Suprapubic skin (tissue), 4 donors: ENCODE data around the gene LMNTD2.

Source experiments
- POLR2A ChIP-seq, 2 donors: fragments of 450-650 bp; IDR thresholded peaks; one replicate each; pipeline ENCODE4 v1.6.1; 2017; ENCODE audit warnings: antibody characterized with exemption in 2 of 2, mild to moderate bottlenecking in 2 of 2, moderate library complexity in 2 of 2
- POLR2AphosphoS5 ChIP-seq, 3 donors: sonication (generic); formaldehyde crosslinking; IDR thresholded peaks; one replicate each; pipeline ENCODE4 v1.6.1; 2017; ENCODE audit warnings: antibody characterized with exemption in 3 of 3
- TF ChIP-seq, protein P1 (sequence below), 2 donors: fragments of 200-600 bp in 1 of 2; fragments of 450-650 bp in 1 of 2; sonication (generic) in 1 of 2; IDR thresholded peaks; one replicate each; pipeline ENCODE4 v1.5.1; 2016 to 2019; ENCODE audit warnings: antibody characterized with exemption in 2 of 2, mild to moderate bottlenecking in 1 of 2, moderate library complexity in 1 of 2

DNA sequence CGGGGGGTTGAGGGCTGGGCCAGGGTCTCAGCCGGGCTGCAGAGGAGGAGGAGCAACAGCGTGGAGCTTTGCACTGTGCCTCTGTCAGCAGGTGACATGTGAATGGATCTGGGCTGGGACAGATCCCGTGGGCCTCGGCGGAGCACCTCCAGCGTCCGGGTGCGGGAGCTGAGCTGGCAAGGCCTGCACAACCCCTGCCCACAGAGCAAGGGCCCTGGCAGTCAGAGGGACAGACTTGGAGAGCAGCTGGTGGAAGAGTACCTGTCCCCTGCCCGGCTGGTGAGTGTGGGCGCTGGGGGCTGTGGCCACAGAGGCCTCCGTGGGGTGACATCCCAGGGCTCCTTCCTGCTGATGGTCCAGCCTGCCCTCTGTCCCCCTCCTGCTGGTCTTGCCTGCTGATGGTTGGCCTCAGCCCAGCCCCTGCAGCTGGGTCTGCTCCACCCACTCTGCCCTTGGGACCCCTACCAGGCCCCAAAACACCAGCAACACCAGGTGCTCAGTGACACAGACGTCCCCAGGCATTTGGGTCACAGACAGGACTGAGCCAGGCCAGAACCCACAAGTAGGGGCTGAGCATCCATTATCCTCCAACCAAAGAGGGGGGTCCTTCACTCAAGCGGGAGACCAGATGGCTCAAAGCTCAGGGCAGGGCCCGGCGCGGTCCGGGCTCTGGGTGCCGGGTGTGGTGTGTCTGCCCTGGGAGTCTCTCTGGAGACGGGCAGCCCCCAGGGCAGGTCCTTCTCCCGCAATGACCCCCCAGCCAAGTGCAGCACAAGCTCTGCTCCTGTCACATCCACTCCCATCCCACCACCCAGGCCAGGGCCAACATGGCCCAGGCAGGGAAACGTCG, 19.7 kb downstream of the LMNTD2 start:
- no peak for TF ChIP-seq POLR2AphosphoS5 (IDR thresholded peaks at IDR 0.05)
- TF ChIP-seq, protein P1, sequence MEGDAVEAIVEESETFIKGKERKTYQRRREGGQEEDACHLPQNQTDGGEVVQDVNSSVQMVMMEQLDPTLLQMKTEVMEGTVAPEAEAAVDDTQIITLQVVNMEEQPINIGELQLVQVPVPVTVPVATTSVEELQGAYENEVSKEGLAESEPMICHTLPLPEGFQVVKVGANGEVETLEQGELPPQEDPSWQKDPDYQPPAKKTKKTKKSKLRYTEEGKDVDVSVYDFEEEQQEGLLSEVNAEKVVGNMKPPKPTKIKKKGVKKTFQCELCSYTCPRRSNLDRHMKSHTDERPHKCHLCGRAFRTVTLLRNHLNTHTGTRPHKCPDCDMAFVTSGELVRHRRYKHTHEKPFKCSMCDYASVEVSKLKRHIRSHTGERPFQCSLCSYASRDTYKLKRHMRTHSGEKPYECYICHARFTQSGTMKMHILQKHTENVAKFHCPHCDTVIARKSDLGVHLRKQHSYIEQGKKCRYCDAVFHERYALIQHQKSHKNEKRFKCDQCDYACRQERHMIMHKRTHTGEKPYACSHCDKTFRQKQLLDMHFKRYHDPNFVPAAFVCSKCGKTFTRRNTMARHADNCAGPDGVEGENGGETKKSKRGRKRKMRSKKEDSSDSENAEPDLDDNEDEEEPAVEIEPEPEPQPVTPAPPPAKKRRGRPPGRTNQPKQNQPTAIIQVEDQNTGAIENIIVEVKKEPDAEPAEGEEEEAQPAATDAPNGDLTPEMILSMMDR (IDR thresholded peaks at IDR 0.05), result no peak
- TF ChIP-seq POLR2A (IDR thresholded peaks at IDR 0.05), result no peak
